Adipocyte (in vitro differentiated cells): ENCODE data around the gene GDF15.
"Not testable (repeated sequence)": the region's sequence is repeated elsewhere in the genome, so short reads cannot be mapped to it uniquely, and the experiment has no call there.

Experiments
- DNase-seq: peaks from one replicate; pipeline ENCODE4 v3.0.0-alpha.2; 2015; ENCODE audit warnings: low read depth
- H3K27me3 ChIP-seq: replicated peaks from 2 replicates; pipeline ENCODE4 v1.7.0; 2013; ENCODE audit warnings: mild to moderate bottlenecking, low read length, moderate library complexity; ENCODE audit not compliant: control insufficient read depth, insufficient read depth
- H3K36me3 ChIP-seq: 2 replicates; pipeline ENCODE4 v1.7.0; 2013; ENCODE audit warnings: low read length, mild to moderate bottlenecking, moderate library complexity; ENCODE audit not compliant: control insufficient read depth, insufficient read depth, severe bottlenecking
- H3K4me1 ChIP-seq: 2 replicates; pipeline ENCODE4 v1.7.0; 2013; ENCODE audit warnings: mild to moderate bottlenecking, low read length, moderate library complexity; ENCODE audit not compliant: control insufficient read depth, insufficient read depth
- H3K4me3 ChIP-seq: 2 replicates; pipeline ENCODE4 v1.7.0; 2013; ENCODE audit warnings: mild to moderate bottlenecking, low read length, moderate library complexity
- H3K9ac ChIP-seq: 2 replicates; pipeline ENCODE4 v1.7.0; 2013; ENCODE audit warnings: mild to moderate bottlenecking, low read length, moderate library complexity
- H3K9me3 ChIP-seq: 2 replicates; pipeline ENCODE4 v1.7.0; 2013; ENCODE audit warnings: mild to moderate bottlenecking, low read length, moderate library complexity; ENCODE audit not compliant: control insufficient read depth

Gene GDF15

DNA sequence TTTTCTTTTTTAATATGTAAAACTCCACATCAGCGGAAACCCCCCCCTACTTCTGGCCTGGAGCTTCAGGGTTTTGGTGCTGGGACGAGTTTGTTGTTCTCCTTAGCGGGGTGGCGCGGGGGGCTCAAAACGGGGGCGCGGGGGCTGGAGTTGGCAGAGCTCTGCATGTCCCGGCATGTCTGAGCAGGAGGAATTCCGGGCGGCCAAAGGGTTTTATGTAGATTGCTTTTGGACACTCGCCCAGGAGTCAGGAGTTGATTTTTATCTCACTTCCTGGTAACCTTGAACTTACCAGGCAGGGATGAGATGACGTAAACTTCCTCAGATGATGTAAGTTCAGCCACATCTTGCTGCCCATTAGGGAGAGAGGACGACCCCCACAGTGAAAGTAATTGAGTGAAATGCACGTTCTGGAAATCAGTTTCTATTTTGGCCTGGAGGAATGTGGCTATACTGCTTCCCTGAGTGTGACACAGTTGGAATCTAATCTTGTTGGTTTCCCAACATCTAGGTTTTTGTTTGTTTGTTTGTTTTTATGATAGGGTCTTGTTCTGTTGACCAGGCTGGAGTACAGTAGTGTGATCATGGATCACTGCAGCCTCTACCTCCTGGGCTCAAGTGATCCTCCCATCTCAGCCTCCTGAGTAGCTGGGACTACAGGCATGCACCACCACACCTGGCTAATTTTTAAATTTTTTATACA, 21.0 kb upstream of the GDF15 start:
- Histone ChIP-seq H3K9ac (peak overlapping the region; percentile 82), H3K27me3 (no peaks in the 10 kb centered on the region), H3K4me1 (peaks cover 12% of the 10 kb centered on the region), H3K4me3 (no peak overlapping the region), H3K36me3 (peaks cover 15% of the 10 kb centered on the region), H3K9me3 (no peaks in the 10 kb centered on the region)
- DNase-seq: peak; percentile 97

DNA sequence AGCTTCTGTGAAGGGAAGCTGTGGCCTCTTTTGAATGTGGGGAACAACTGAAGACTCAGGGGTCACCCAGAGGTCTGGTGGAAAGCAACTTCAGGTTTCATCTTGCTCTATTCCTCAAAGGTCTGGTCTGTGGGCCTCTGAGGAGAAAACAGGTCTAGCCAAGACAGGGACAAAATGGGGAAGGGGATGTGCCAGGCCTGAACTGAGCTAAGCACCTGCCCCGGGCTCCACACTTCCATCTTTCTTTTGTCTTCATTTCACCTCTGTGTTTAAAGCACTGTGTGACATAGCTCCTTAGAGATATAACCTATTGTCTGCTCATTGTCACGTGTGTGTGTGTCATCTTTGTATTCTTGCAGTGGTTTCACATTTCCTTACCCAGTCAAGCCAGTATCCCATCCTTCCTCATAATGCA, 19.9 kb upstream of the GDF15 start:
- peaks cover 12% of the 10 kb centered on the region for H3K4me1 ChIP-seq
- H3K9ac ChIP-seq: no peak overlapping the region
- H3K9me3 ChIP-seq: no peaks in the 10 kb centered on the region
- no peak overlapping the region for H3K4me3 ChIP-seq
- DNase-seq: no peak
- H3K36me3 ChIP-seq: peaks cover 15% of the 10 kb centered on the region
- no peaks in the 10 kb centered on the region for H3K27me3 ChIP-seq

DNA sequence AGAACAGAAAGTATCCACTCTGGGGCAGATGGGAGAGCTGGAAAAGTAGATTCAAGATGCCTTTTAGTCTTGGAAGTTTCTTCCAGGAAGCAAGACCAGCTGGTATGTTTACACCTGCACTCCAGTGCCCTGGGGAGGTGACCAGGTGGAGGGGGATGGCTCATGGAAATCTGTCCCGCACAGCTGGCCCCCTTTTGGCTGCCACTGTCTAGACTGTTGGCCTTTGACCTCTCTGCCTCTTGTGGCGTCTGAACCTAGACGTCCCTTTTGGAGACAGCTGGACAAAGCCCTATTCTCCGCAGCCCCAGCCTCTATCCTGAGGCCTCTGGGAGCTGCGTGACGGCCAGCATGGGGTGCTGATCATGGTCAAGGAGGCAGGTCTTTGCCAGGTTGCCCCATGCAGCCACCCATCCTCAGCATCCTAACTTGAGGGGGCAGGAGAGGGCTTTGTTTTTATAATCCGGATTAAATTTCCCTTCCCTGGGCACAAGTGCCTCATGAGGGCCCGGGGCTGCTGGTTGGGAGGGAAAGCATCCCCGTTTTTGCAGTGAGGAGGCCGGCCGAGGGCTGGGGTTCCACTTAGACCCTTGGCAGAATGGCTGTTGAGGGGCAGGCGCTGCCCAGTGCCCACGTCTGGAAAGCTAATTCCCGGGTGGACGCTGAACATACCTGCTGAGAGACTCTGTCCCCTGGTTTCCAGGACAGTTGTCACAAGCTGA, 17.3 kb upstream of the GDF15 start:
- H3K27me3 ChIP-seq: no peaks in the 10 kb centered on the region
- H3K4me1 ChIP-seq: peaks cover 14% of the 10 kb centered on the region
- no peak overlapping the region for H3K4me3 ChIP-seq
- H3K9me3 ChIP-seq: no peaks in the 10 kb centered on the region
- H3K36me3 ChIP-seq: peaks cover 1% of the 10 kb centered on the region
- H3K9ac ChIP-seq: no peak overlapping the region
- DNase-seq: no peak

DNA sequence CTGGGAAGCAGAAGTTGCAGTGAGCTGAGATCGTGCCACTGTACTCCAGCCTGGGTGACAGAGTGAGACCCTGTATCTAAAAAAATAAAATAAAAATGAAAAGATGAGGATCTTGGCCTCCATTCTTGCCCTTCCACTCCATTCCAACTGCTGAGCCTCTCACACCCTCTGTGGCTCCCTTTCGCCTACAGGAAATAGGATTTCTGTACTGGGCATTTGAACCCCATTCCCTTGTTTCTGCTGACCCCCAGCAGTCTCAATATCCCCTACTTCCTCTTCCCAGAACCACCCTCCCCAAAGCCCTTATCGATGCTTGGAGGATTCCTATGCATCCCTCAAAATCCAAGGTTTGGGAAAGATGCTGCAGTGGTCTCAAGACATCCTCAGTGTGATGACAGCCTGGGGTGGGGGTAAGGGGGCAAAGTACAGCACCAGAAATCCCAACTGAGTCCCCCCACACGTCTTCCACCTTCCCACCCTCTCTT, 12.5 kb upstream of the GDF15 start:
- Histone ChIP-seq H3K9ac (peak overlapping the region; percentile 63), H3K9me3 (no peaks in the 10 kb centered on the region), H3K36me3 (no peaks in the 10 kb centered on the region), H3K4me1 (peaks cover 20% of the 10 kb centered on the region), H3K4me3 (peak overlapping the region; percentile 30), H3K27me3 (no peaks in the 10 kb centered on the region)
- no peak for DNase-seq

DNA sequence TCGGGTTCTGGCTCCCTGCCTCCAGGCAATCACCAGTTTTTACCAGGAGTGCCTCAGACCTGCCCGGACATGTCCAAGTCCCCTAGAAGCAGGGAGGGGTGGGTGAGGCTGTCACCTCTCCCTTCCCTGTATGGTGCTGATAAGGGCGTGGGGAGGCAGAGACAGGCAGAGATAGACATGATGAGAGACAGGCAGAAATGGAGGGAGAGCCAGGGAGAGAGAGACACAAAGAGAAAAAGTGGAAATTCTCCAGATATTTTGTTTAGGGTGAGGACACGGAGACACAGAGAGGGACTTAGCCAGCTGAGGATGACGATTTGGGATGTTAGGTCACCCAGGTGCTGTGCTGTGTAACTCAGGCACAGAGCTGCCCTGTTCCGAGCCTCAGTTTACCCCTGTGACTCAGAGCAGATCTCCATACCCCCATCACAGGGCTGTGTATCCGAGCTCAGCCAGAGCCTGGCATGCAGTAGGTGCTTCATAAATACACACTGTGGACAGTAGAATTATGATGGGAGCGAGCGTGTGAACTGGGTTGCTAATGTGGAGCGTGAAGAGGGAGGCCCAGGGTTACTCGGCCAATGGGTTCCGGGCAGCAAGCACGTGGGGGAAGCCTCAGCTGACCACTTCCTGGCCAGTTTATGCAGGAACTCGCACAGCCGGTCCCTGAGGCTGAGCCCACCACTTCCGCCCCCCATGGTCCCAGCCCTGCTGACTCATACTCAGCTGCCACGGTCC, 11.9 kb upstream of the GDF15 start:
- Histone ChIP-seq H3K27me3 (no peaks in the 10 kb centered on the region), H3K4me1 (peaks cover 25% of the 10 kb centered on the region), H3K9ac (peak overlapping the region; percentile 63), H3K4me3 (peak overlapping the region; percentile 42), H3K9me3 (no peaks in the 10 kb centered on the region), H3K36me3 (no peaks in the 10 kb centered on the region)
- DNase-seq: peak; percentile 82

DNA sequence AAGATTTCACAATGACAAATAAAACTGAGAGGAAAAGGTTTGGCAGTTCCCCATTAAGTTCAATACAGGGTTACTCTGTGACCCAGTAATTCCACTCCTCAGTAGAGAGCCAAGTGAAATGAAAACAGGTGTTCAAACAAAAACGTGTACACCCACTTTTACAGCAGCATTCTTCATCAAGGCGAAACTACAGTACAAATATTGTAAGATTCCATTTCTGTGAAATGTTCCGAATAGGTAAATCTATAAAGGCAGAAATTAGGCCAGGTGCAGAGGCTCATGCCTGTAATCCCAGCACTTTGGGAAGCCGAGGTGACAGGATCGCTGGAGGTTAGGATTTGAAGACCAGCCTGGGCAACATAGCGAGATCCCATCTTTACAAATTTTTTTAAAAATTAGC, 8.9 kb upstream of the GDF15 start:
- DNase-seq: no peak
- Histone ChIP-seq H3K9me3 (no peaks in the 10 kb centered on the region), H3K27me3 (no peaks in the 10 kb centered on the region), H3K4me1 (peaks cover 34% of the 10 kb centered on the region), H3K9ac (no peak overlapping the region), H3K36me3 (no peaks in the 10 kb centered on the region), H3K4me3 (no peak overlapping the region)

DNA sequence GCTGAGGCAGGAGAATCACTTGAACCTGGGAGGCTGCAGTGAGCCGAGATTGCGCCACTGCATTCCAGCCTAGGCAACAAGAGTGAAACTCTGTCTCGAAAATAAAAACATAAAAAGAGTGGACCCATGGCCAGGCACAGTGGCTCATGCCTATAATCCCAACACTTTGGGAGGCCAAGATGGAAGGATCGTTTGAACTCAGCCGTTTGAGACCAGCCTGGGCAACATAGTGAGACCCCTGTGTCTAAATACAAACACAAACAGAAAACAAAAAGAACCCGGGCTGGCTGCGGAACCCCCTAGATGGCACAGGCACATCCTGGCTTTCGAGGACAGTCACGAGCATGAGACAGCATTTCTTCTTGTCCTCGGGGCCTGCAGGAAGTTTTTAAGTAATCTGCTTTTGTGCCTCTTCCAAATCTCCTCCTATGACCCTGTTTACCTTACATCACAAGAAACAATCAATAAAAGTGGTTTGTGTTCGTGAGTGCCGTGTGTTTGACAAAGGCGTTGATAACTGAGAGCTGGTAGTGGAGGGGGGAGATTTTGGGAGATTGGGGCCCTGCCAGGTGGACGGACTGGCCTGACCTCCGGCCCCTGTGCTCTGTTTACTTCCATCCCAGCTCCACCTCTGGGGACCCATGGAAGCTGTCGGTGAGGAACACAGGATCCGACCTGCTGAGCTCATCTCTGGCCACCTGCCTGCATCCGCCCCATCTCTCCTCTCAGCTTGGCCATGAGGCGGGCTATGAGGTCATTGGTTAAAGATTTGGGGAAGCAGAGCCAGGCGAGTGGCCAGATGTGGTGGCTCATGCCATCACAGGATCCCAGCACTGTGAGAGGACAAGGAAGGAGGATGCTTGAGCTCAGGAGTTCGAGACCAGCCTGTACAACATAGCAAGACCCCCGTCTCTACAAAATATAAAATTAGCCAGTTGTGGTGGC, 5.9 kb upstream of the GDF15 start:
- Histone ChIP-seq H3K36me3 (no peaks in the 10 kb centered on the region), H3K27me3 (no peaks in the 10 kb centered on the region), H3K4me1 (peaks cover 22% of the 10 kb centered on the region), H3K9me3 (no peaks in the 10 kb centered on the region), H3K4me3 (no peak overlapping the region), H3K9ac (peak overlapping the region; percentile 32)
- DNase-seq: no peak

DNA sequence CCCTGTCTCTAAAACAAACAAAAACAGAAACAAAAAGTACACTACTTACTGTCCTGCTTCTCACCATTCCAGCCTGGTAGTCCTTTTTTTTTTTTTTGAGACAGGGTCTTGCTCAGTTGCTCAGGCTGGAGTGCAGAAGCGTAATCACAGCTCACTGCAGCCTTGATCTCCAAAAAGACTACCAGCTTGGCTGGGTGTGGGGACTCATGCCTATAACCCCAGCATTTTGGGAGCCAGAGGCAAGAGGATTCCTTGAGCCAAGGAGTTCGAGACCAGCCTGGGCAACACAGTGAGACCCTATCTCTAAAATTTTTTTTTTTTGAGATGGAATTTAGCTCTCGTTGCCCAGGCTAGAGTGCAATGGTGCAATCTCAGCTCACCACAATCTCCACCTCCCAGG, 5.1 kb upstream of the GDF15 start:
- DNase-seq: no peak
- Histone ChIP-seq H3K9me3 (no peaks in the 10 kb centered on the region), H3K4me1 (peaks cover 22% of the 10 kb centered on the region), H3K4me3 (no peak overlapping the region), H3K27me3 (no peaks in the 10 kb centered on the region), H3K9ac (peak overlapping the region; percentile 32), H3K36me3 (no peaks in the 10 kb centered on the region)

DNA sequence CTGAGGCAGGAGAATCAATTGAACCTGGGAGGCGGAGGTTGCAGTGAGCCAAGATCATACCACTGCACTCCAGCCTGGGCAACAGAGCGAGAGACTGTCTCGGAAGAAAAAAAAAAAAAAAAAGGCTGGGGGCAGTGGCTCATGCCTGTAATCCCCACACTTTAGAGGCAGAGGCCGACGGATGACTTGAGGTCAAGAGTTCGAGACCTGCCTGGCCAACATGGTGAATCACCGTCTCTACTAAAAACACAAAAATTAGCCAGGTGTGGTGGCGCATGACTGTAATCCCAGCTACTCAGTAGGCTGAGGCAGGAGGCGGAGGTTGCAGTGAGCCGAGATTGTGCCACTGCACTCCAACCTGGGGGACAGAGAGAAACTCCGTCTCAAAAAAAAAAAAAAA, 2.3 kb upstream of the GDF15 start:
- H3K9me3 ChIP-seq, H3K4me3 ChIP-seq, H3K36me3 ChIP-seq, H3K27me3 ChIP-seq, H3K9ac ChIP-seq, DNase-seq: not testable (repeated sequence)
- H3K4me1 ChIP-seq: peaks cover 24% of the 10 kb centered on the region

DNA sequence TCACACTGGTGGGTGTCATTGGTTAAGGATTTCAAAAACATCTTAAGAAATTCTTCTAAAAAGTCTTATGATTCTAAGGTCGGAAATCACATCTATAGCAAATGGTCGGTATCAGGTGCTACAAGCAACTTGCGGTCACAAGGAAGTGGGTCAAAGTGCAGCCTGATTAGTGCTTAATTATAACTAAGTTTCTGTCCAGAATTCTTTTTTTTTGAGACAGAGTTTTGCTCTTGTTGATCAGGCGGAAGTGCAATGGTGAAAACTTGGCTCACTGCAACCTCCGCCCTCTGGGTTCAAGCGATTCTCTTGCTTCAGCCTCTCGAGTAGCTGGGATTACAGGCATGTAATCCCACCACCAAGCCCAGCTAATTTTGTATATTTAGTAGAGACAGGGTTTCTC, 1.2 kb upstream of the GDF15 start:
- H3K9ac ChIP-seq: no peak overlapping the region
- no peaks in the 10 kb centered on the region for H3K36me3 ChIP-seq
- no peaks in the 10 kb centered on the region for H3K9me3 ChIP-seq
- peaks cover 19% of the 10 kb centered on the region for H3K4me1 ChIP-seq
- no peaks in the 10 kb centered on the region for H3K27me3 ChIP-seq
- no peak overlapping the region for H3K4me3 ChIP-seq
- DNase-seq: no peak
